GM13976 (cell line): ENCODE results near the gene MAP2K3.

Source experiments
- DNase-seq: peaks from one replicate; pipeline ENCODE4 v3.0.0; 2012; ENCODE audit warnings: low spot score
- in situ Hi-C: fragments of 300-500 bp; cut with MboI; formaldehyde crosslinking; loops from one replicate; pipeline ENCODE4 v1.12.0; 2022; ENCODE audit warnings: low sequenced_read_pairs, mixed read lengths, inconsistent platforms; ENCODE audit not compliant: unreplicated experiment
- TF ChIP-seq, protein P1 (sequence below): IDR thresholded peaks from 2 replicates; pipeline ENCODE4 v1.5.1; 2012; ENCODE audit warnings: borderline replicate concordance, mild to moderate bottlenecking; ENCODE audit not compliant: insufficient read depth; ENCODE audit errors: extremely low read depth, missing control alignments, control extremely low read depth

MAP2K3 gene

DNA sequence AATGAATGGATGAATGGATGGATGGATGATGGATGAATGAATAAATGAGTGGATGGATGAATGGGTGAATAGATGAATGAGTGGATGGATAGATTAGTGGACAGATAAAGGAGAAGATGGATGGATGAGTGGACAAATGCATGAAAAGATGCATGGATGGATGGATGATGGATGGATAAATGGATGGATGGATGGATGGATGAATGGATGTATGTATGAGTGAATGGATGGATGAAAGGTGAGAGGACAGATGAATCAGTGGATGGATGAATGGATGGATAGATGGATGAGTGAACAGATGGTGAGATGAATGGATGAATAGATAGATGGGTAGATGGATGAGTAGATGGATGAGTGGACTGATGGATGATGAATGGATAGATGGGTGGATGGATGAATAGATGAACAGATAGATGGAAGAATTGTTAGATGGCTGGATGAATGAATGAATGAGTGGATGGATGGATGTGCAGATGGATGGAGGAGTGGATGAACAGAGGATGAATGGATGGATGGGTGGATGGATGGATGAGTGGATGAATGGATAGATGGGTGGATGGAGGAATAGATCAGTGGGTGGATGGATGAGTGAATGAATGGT is 77.9 kb downstream of the MAP2K3 start:
- no peak for DNase-seq
- TF ChIP-seq, protein P1, sequence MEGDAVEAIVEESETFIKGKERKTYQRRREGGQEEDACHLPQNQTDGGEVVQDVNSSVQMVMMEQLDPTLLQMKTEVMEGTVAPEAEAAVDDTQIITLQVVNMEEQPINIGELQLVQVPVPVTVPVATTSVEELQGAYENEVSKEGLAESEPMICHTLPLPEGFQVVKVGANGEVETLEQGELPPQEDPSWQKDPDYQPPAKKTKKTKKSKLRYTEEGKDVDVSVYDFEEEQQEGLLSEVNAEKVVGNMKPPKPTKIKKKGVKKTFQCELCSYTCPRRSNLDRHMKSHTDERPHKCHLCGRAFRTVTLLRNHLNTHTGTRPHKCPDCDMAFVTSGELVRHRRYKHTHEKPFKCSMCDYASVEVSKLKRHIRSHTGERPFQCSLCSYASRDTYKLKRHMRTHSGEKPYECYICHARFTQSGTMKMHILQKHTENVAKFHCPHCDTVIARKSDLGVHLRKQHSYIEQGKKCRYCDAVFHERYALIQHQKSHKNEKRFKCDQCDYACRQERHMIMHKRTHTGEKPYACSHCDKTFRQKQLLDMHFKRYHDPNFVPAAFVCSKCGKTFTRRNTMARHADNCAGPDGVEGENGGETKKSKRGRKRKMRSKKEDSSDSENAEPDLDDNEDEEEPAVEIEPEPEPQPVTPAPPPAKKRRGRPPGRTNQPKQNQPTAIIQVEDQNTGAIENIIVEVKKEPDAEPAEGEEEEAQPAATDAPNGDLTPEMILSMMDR, result no peak
- in situ Hi-C loops, result no loop called here

DNA sequence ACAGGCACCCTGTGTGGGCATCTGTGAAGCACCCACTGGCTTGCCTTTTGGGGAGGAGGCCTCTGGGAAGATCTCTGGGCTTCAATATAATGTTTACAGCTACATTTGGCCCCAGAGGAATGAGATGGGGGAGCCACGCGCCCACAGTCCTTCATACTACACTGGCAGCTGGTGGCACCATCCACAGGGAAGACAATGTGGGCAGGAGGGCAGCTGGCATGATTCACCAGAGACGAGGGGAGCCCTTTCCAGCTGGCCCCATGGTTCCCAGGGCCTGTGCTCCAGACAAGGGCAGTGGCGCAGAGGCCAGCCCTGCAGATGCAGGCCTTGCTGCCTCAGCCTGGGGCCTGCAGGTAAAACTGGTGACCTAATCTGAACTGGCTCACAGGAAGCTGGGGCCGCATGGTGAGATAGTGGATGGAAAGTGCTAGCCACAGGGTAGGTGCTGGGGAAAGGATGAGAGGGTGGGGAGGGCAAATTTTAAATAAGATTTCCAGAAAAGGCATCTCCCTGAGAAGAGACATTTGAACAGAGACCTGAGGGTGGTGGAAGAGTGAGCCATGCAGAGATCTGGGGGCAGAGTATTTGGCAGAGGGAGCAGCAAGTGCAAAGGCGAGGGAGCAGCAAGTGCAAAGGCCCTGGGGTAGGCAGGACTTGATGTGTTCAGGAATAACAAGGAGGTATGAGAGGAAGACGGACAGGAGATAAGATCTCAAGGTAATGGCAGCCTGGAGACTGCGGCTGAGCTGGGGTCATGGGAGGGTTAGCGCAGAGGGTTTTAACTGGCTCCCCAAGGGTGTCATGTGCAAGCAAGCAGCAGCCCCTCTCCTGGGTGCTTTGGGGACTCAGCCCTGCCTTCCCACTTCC is 79.5 kb downstream of the MAP2K3 start:
- in situ Hi-C loops, result no loop called here
- TF ChIP-seq, protein P1, result no peak
- no peak for DNase-seq
